Stomach (tissue), 9 donors: Measurements from ENCODE around the gene BRSK2. TPM values are rescaled to one million over a fixed set of nuclear protein-coding genes. Genes with fewer than 3 reads are reported as not detected.

Experiments used
- DNase-seq, 2 donors: peaks; one replicate each; pipeline versions ENCODE4 v3.0.0 to v3.0.0-alpha.2; 2013 to 2019
- H3K27ac ChIP-seq, 5 donors: fragments of 200-600 bp in 4 of 5; sonication (generic) in 4 of 5; one replicate each; pipeline ENCODE4 v1.5.1; 2013 to 2019; ENCODE audit warnings: mild to moderate bottlenecking in 1 of 5, moderate library complexity in 1 of 5
- H3K27me3 ChIP-seq, 3 donors: fragments of 200-600 bp; sonication (generic); one replicate each; pipeline ENCODE4 v1.5.1; 2017 to 2019; ENCODE audit warnings: mixed run types in 1 of 3
- H3K36me3 ChIP-seq, 4 donors: fragments of 200-600 bp; sonication (generic); 1 replicate in 3 of 4; 2 replicates in 1 of 4; pipeline ENCODE4 v1.5.1; 2016 to 2019
- H3K4me1 ChIP-seq, 4 donors: fragments of 200-600 bp; sonication (generic); one replicate each; pipeline ENCODE4 v1.5.1; 2016 to 2019
- H3K4me3 ChIP-seq, 4 donors: fragments of 200-600 bp; sonication (generic) in 3 of 4; one replicate each; pipeline ENCODE4 v1.5.1; 2016 to 2019; ENCODE audit warnings: mild to moderate bottlenecking in 1 of 4
- H3K9me3 ChIP-seq, 4 donors: fragments of 200-600 bp; sonication (generic); one replicate each; pipeline ENCODE4 v1.5.1; 2016 to 2019
- EP300 ChIP-seq: sonication (generic); formaldehyde crosslinking; IDR thresholded peaks from one replicate; pipeline ENCODE4 v1.6.1; 2017; ENCODE audit warnings: antibody characterized with exemption
- POLR2A ChIP-seq, 4 donors: fragments of 450-650 bp; IDR thresholded peaks; one replicate each; pipeline ENCODE4 v1.6.1; 2016; ENCODE audit warnings: antibody characterized with exemption in 4 of 4, control low read depth in 2 of 4, mild to moderate bottlenecking in 1 of 4, moderate library complexity in 1 of 4
- POLR2AphosphoS5 ChIP-seq, 3 donors: sonication (generic); formaldehyde crosslinking; IDR thresholded peaks; one replicate each; pipeline ENCODE4 v1.6.1; 2016; ENCODE audit warnings: antibody characterized with exemption in 3 of 3
- WGBS, 5 donors: extraction: QIAGEN DNeasy Blood & Tissue Kit in 3 of 5; methylation state at CpG; one replicate each; pipeline versions ENCODE4 v1.1.5 to v1.1.7; 2013 to 2018; 5-methylcytosine and 5-hydroxymethylcytosine counted together
- intact Hi-C: fragments of 100-400 bp; cut with DNase I; formaldehyde crosslinking; loops from one replicate; pipeline ENCODE4 v1.15.1; 2023; ENCODE audit warnings: low total_unique reads
- polyA plus RNA-seq, 3 donors: library from polyadenylated mRNA; stranded (reverse); fragments of 200-250 nt; gene quantifications; one replicate each; pipeline ENCODE4 v1.2.3, GENCODE V29; 2013
- total RNA-seq, 5 donors: library from RNA; depleted of rRNA; stranded (reverse); fragments of >200 nt; gene quantifications; one replicate each; pipeline versions ENCODE4 v1.1.0 to v1.2.3, GENCODE V29; 2014 to 2016
- TF ChIP-seq, protein P1 (sequence below), 7 experiments: fragments of 450-650 bp in 4 of 7; fragments of 200-600 bp in 3 of 7; sonication (generic) in 3 of 7; IDR thresholded peaks; one replicate each; pipeline ENCODE4 v1.5.1; 2016 to 2019; ENCODE audit warnings: antibody characterized with exemption in 7 of 7, control low read depth in 2 of 7, mild to moderate bottlenecking in 1 of 7
- donor health status: healthy with polysubstance abuse.
- donor health status: Bipolar disorder and iron deficiency.
- donor health status: healthy.

Gene BRSK2
- total and polyA plus RNA-seq, 8 donors = 1.8 to 6.9 (median 1.8) TPM; not detected in 3

DNA sequence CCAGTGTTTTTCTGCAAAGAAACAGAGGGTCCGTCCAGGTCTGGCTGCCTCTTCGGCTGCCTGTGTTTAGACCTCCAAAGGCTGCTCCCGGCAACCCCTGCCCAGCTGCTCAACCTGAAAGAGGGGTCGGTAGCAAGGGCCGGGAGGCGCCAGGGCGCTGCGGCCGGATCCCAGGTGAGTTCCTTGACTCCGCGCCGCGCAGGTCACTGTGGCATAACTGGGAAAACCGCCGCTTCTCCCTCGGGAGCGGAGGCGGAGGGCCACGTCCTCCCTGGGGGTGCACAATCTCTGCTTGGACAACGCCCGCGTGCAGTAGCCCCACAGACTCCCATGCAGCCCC is 1.0 kb upstream of the BRSK2 start:
- no peaks in the 10 kb centered on the region for H3K9me3 ChIP-seq
- no peak for DNase-seq
- H3K27me3 ChIP-seq = peaks cover 13 to 57% (median 38%) of the 10 kb centered on the region in 3 donors
- H3K27ac ChIP-seq = peak overlapping the region in 1 of 5 donors; percentile 84
- H3K36me3 ChIP-seq = no peaks in the 10 kb centered on the region
- TF ChIP-seq POLR2AphosphoS5 (IDR thresholded peaks at IDR 0.05) (no peak), POLR2A (IDR thresholded peaks at IDR 0.05) (no peak), EP300 (no peak)
- TF ChIP-seq, protein P1, sequence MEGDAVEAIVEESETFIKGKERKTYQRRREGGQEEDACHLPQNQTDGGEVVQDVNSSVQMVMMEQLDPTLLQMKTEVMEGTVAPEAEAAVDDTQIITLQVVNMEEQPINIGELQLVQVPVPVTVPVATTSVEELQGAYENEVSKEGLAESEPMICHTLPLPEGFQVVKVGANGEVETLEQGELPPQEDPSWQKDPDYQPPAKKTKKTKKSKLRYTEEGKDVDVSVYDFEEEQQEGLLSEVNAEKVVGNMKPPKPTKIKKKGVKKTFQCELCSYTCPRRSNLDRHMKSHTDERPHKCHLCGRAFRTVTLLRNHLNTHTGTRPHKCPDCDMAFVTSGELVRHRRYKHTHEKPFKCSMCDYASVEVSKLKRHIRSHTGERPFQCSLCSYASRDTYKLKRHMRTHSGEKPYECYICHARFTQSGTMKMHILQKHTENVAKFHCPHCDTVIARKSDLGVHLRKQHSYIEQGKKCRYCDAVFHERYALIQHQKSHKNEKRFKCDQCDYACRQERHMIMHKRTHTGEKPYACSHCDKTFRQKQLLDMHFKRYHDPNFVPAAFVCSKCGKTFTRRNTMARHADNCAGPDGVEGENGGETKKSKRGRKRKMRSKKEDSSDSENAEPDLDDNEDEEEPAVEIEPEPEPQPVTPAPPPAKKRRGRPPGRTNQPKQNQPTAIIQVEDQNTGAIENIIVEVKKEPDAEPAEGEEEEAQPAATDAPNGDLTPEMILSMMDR (IDR thresholded peaks at IDR 0.05) = no peak
- peaks cover 14 to 24% (median 18%) of the 10 kb centered on the region in 4 donors for H3K4me1 ChIP-seq
- peak overlapping the region; percentile 47 to 59 (median 52) for H3K4me3 ChIP-seq
- intact Hi-C loops = no loop called here
- 6 to 20% (median 12%) methylated on average over 5 to 22 of the region's 22 CpGs for WGBS, 5 donors

- Histone ChIP-seq H3K4me1 (peaks cover 14 to 24% (median 18%) of the 10 kb centered on the region in 4 donors), H3K27ac (peak overlapping the region in 4 of 5 donors; percentile 57 to 84 (median 64)), H3K36me3 (no peaks in the 10 kb centered on the region), H3K27me3 (peaks cover 13 to 57% (median 38%) of the 10 kb centered on the region in 3 donors), H3K9me3 (no peaks in the 10 kb centered on the region), H3K4me3 (peak overlapping the region; percentile 47 to 59 (median 52))
- peak; percentile 97 to 99 for DNase-seq
- TF ChIP-seq POLR2AphosphoS5 (IDR thresholded peaks at IDR 0.05) (peak in 1 of 3 donors; percentile 9), POLR2A (IDR thresholded peaks at IDR 0.05) (no peak), EP300 (no peak)
- TF ChIP-seq, protein P1 (IDR thresholded peaks at IDR 0.05) = no peak
- intact Hi-C loops = no loop called here
- whole genome bisulfite sequencing, 5 donors = 0 to 5% (median 1%) methylated on average over 4 to 92 of the region's 92 CpGs
Measured at GRCh38 chr11:1389103-1389931, 417 bp upstream of the BRSK2 start.

- Histone ChIP-seq H3K27ac (peak overlapping the region in 1 of 5 donors; percentile 8), H3K4me3 (peak overlapping the region; percentile 18 to 39 (median 20)), H3K36me3 (no peaks in the 10 kb centered on the region), H3K4me1 (peaks cover 14 to 24% (median 18%) of the 10 kb centered on the region in 4 donors), H3K9me3 (no peaks in the 10 kb centered on the region), H3K27me3 (peaks cover 13 to 66% (median 42%) of the 10 kb centered on the region in 3 donors)
- peak in 1 of 2 donors; percentile 66 for DNase-seq
- 0 to 3% (median 2%) methylated on average over 3 to 73 of the region's 73 CpGs for WGBS, 5 donors
- intact Hi-C loops = no loop called here
- TF ChIP-seq, protein P1 (IDR thresholded peaks at IDR 0.05) = no peak
- no peak for TF ChIP-seq POLR2A (IDR thresholded peaks at IDR 0.05)
- no peak for TF ChIP-seq POLR2AphosphoS5 (IDR thresholded peaks at IDR 0.05)
- TF ChIP-seq EP300 = no peak
Measured at GRCh38 chr11:1390569-1391164, 933 bp downstream of the BRSK2 start.
